Regular cardiac myocyte (primary cell): ENCODE measurements around the gene PRR20G. TPM values are rescaled to one million over a fixed set of nuclear protein-coding genes. Genes with fewer than 3 reads are reported as not detected.

Experiments
- total RNA-seq: library from RNA; depleted of rRNA; stranded (reverse); fragments of >200 nt; gene quantifications from 2 replicates; pipeline ENCODE4 v1.2.3, GENCODE V29; 2014

PRR20G gene
- not detected in 2 replicates for total RNA-seq

GRCh38 chr3:127287840-127288239 is at the start of gene PRR20G:
Gene PRR20G, minus strand, starts transcription at chr3:127288046. Its CDS starts 681 bp downstream, at chr3:127287365.

Other genes with a start within 250 kb of the PRR20G start
- not detected in 2 replicates for gene PRR23E, start 94.9 kb downstream of the PRR20G start, total RNA-seq